ENCODE measurements around the gene RPP21.

DNA sequence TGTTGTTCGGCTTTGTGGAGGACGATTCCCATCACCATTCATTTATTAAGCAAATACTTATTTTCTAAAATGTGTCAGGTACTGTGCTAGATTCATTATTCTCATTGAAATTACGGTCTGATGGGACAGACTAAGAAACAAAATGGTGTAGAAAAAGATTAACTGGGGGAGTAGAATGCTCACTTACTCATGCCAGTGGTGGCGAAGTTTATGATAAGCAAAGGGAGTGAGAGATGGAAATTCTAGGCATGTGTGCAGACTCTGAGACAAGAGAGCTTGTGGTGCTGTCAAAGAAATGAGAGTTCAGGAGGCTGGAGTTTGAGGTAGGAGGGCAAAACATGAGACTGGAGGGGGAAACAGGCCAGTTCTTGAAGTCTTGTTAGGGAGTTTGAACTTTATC, 896 bp downstream of the RPP21 start:
- TF ChIP-seq, protein P1, sequence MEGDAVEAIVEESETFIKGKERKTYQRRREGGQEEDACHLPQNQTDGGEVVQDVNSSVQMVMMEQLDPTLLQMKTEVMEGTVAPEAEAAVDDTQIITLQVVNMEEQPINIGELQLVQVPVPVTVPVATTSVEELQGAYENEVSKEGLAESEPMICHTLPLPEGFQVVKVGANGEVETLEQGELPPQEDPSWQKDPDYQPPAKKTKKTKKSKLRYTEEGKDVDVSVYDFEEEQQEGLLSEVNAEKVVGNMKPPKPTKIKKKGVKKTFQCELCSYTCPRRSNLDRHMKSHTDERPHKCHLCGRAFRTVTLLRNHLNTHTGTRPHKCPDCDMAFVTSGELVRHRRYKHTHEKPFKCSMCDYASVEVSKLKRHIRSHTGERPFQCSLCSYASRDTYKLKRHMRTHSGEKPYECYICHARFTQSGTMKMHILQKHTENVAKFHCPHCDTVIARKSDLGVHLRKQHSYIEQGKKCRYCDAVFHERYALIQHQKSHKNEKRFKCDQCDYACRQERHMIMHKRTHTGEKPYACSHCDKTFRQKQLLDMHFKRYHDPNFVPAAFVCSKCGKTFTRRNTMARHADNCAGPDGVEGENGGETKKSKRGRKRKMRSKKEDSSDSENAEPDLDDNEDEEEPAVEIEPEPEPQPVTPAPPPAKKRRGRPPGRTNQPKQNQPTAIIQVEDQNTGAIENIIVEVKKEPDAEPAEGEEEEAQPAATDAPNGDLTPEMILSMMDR (IDR thresholded peaks at IDR 0.05), result no peak
- TF ChIP-seq ZFX (IDR thresholded peaks at IDR 0.05; ENCODE audit: borderline replicate concordance), result no peak
